KG1 (cell line): ENCODE results near the gene RAB20.
"Not testable (repeated sequence)": the region's sequence is repeated elsewhere in the genome, so short reads cannot be mapped to it uniquely, and the experiment has no call there.

Experiments
- DNase-seq: peaks from one replicate; lab custom pipeline; 2025; lab: John Stamatoyannopoulos, UW

RAB20 gene

DNA sequence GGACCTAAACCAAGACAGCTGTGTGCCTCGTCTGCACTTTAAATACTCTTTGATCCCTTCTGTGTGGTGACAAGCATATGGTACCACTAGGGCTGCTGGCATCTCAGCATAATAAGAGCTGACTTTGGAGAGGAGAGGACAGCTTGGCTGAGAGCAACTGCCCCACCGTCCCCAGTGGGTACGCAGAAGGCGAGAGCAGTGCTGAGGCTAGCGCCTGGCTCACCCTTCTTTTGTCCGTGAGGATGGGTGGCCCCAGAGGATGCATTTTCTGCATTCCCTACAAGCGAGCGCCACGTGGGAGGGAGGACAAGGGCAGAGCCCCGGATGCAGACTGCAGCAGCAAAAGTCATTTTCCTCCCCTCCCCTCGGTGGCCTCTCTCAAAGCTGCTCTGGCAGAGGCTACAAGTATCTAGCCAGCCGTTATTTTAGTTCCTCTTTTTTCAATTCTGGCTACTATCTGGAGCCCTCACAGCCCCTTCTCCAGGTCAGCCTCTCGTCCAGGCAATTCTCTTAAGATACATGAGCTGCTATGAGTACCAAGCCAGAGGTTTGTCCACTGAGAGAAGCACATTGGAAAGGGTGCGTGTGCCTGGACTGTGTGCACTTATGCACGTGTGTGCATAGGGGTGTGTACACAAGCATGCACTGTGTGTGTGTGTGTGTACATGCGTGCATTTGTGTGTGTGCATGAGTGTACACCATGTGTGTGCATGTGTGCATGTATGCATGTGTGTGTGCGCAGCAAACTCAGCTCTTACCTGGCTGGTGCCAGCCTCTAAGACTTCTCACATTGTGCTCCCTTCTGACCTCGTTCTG is 51.3 kb downstream of the RAB20 start:
- peak; percentile 73 for DNase-seq

- no peak for DNase-seq
Observed at GRCh38 chr13:110509478-110509926, 52.0 kb downstream of the RAB20 start.

GRCh38 chr13:110507678-110508381 is 53.7 kb downstream of the RAB20 start:
- DNase-seq = no peak

DNA sequence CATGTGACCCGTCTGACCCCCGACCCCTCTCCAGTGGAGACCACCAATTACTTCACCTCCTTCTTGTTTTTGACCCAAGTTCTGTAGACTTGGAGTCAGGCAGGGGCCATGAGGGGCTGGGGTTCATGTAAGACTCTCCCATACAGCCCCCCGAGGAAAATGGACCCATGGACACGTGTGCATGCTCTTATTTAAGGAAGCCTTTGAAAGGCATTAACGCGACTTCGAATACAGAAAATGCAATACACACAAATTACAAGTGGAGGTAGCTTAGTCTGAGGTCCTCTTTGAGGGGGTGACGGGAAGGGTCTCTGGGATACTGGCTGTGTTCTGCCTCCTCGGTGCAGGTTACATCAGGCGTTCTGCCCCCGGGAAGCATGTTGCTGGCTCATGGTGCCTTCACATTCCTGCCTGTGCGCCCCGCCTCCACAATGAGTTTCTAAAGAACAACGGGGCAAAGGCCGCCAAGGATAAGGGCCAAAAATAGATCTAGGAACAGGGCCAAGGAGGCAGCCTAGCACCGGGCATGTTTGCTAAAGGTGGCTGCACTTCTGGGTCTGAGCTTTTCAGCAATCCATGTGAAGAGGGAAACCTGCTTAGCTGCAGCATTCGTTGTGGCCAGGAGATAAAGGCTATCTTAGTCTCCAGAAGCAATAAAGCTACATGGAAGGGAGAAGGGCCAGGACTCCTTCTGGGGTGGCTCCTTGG is 54.5 kb downstream of the RAB20 start:
- DNase-seq = no peak

DNA sequence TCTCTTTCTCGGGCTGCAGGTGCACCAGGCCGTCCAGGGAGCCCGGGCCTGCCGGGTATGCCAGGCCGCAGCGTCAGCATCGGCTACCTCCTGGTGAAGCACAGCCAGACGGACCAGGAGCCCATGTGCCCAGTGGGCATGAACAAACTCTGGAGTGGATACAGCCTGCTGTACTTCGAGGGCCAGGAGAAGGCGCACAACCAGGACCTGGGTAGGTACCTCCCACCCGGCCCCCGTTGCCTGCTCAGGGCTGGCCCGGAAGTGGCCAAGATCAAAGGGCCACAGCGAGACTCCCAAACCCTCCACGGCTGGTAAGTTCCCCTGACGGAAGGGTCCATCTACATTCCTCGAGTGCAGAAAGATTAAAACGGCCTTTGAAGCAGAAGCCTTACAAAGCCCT is 55.1 kb downstream of the RAB20 start:
- no peak for DNase-seq

DNA sequence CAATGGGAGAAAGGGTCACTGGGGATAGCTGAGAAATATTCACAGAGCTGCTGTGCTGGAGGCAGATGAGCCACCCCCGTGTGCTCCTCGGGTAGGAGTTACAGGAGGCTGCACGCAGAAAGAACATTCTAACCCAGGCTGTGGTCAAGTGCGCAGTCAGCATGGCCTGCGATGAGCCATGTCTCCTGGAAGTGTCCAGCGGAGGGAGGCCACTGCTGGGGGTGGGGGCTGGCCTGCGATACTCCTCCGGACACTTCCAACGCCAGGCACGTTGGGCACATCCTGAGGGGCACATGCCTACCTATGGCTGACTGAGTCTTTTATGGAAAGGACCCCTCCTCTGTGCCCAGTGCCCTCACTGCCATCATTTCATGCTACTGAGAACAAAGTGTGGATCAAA is 55.9 kb downstream of the RAB20 start:
- no peak for DNase-seq

- no peak for DNase-seq
Observed at GRCh38 chr13:110503979-110504499, 57.5 kb downstream of the RAB20 start.

DNA sequence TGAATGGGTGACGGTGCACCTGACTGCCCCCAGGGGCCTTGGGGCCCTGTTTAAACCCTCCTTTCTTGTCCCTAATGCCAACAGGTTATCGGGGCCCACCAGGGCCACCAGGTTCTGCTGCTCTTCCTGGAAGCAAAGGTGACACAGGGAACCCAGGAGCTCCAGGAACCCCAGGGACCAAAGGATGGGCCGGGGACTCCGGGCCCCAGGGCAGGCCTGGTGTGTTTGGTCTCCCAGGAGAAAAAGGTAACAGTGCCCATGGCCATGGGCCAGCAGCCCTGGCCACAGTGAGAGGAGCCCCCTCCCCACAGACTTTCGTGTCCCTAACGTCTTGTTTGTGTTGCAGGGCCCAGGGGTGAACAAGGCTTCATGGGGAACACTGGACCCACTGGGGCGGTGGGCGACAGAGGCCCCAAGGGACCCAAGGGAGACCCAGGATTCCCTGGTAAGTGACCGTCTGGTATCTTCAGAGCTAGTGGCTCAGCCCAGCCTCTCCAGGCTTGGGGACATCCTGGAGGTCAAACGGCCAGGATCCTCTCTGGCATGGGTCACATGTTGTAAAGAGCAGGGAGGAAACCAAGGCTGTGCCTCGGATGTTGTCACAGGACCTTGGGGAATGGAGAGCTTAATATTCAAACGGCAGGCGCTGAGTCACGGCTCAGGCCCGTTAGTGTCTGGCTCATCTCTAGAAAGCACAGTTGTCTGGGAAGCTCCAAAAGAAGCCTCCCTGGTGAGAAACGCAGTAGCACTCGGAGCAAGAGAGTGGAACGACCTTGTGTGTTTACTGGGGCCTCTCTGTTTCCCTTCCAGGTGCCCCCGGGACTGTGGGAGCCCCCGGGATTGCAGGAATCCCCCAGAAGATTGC is 58.3 kb downstream of the RAB20 start:
- no peak for DNase-seq

GRCh38 chr13:110501188-110501587 is 60.3 kb downstream of the RAB20 start:
- no peak for DNase-seq

DNA sequence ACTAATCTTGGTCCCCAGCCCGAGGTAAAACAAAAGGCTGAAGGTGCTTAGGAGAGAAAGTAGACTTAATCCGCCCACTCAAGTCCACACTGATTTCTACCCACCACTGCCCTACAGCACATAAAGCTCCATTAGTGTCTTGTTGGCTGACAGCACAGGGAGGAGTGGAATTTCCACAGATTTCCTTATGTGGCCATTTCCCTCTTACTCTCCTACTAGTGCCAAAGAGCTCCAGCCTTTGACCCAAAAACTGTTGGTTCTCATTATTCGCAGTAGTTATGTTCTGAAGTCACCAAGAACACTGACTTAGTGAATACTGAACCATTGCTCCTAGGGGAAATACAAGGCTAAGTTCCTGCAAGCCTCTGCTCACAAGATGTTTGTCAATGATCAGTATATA is 61.2 kb downstream of the RAB20 start:
- no peak for DNase-seq

DNA sequence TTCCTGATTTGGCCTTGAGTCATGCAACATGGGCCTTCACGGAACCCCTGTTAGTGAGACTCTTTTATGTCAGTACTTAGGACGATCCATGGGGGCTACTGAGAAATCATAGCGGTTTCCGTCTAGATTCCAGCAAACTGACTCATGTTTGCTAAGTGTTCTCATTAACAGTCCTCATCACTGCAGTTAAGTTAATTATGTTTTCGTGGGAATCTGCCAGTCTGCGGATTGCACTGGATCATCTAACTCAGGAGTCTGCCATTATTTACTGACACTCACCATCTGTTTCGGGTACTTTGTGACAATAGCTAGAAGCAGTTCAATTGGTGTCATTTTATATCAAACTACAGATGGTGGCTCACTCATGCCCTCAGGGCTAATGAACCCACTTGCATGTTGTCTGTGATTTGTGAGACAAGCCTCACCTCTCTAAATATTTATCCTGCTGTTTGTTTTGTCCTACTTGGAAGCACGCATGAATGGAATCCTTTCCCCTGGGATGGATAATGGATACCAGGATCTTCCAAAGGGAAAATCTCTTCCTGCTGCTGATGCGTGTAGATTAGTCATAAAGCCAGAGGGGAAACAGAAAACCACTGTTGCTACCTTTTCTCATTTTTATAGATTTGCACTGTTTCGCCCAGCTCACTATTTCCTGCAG is 61.8 kb downstream of the RAB20 start:
- no peak for DNase-seq

GRCh38 chr13:110498765-110499164 is 62.8 kb downstream of the RAB20 start:
- DNase-seq = no peak

DNA sequence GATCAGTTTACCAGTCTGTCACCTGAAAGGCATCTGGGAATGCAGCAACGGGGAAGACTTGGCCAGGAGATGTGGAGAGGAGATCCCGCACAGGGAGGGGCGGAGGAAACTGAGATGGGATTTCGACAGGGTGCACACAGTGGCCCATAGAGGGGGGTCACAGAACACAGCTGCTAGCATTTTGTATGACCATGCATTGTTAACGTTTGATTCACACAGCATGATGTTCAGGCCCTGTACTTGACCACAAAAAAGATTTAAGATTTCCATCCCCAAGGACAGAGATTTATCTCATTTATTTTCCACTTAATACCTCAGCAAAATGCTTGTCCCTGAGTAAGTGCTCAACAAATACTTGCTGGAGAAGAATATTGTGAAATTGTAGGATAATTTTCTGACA is 63.2 kb downstream of the RAB20 start:
- no peak for DNase-seq

DNA sequence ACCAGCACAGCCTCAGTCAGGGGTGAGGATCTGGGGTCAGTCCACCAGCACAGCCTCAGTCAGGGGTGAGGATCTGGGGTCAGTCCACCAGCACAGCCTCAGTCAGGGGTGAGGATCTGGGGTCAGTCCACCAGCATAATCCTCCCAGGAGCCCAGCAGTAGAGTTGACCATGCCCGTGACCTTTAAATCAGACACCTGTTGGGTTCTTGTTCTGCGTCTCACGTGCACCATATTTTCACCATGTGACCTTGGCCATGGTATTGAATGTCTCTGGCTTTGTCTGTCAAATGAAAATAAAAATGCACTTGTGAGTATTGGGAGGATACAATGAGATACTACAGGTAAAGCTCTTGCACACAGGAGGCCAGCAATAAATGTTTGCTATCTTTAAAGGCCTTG is 63.6 kb downstream of the RAB20 start:
- DNase-seq = not testable (repeated sequence)

GRCh38 chr13:110497003-110497402 is 64.5 kb downstream of the RAB20 start:
- no peak for DNase-seq

DNA sequence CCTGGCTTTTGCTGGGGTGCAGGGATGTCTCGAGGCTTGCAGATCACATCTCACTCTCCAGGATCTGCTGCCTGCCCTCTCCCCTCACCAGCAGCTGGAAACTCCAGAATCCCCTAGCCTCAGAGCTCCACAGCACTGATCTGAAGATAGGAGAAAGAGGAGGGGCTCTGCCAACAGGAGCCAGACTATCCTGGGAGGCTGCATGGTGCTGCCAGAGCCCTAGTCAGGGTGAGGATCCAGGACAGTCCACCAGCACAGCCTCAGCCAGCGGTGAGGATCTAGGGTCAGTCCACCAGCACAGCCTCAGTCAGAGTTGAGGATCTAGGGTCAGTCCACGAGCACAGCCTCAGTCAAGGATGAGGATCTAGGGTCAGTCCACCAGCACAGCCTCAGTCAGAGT is 65.2 kb downstream of the RAB20 start:
- no peak for DNase-seq

DNA sequence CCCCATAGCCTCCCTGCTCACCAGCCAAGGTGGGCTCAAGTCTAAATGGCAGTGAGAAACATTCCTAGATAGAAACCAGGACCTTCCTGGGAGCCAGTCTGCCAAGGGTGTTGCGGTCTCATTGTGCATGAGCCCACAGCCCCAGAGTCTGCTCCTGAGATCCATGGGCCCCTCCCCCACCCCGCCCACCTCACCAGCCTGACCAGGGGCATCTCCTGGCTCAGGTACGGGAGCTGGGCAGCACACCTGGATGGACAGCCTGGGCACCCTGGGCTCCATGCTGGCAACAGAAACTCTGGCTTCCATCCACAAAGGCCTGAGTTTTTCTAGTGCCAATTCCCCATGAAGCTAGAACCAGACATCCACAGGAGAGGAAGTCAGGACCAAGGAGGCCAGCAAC is 65.6 kb downstream of the RAB20 start:
- DNase-seq = no peak

- no peak for DNase-seq
Observed at GRCh38 chr13:110495376-110495775, 66.1 kb downstream of the RAB20 start.

DNA sequence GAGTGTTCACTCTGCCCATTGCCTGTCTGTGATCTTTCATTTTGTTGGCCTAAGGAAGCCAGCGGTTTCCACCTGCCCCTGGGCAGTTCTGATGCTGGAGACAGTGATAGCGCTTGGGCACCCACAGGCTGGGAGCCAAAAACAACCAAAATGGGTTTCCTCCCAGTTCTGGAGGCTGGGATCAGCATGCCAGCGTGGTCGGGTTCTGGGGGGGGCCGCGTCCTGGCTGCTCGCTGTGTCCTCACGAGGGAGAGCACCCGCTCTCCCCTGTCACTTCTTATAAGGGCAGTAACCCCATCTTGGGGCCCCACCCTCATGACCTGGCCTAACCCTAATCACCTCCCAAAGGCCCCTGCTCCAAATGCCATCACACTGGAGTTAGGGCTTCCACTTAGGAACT is 67.9 kb downstream of the RAB20 start:
- no peak for DNase-seq

DNA sequence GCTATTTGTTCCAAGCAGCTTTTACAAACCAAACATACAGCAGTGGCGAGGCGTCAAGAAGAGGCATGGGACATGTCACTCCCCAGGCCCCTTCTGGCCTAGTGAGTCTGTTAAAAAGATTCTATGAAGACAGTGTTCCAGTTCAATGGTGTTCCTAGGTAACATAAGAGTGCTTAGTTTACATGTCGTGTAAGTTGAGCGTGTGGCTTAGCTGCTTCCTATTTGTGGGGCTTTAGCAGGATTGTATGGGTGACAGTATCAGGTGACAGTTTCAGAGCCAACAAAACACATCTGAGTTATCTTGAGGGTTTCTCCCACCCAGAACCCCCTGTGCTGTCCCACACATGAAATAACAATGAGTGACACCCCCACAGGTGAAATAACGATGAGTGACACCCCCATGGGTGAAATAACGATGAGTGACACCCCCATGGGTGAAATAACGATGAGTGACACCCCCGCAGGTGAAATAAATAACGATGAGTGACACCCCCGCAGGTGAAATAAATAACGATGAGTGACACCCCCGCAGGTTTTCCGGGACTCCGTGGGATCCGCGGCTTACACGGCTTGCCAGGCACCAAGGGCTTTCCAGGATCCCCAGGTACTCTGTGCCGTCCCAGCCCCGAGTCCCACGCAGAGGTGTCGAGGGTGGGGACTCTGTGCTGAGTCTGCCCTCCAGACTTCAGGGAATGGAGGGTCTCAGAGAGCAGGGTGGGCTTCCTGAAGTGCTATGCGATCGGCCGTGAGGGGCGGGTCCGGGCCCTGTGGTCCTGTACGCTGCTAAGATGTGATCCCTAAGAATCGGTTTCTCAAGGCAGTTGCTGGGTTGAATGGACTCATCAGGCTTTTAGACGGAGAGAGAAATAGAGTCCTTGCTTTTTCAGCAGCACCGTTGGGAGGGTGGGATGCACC is 68.6 kb downstream of the RAB20 start:
- no peak for DNase-seq
